HCT116 (cell line): ENCODE results near the gene PCNT. TPM values are rescaled to one million over a fixed set of nuclear protein-coding genes. Genes with fewer than 3 reads are reported as not detected.

Experiments used
- ATAC-seq: fragments of 200-7000 bp; cut with Tn5 transposase; 2 replicates; pipeline ENCODE4 v1.9.1; 2020; ENCODE audit warnings: mild to moderate bottlenecking, moderate library complexity
- BruUV-seq: library from RNA; stranded (reverse); fragments of 400-500 nt; replicated peaks from 2 replicates; lab custom pipeline; 2021; lab: Mats Ljungman, UMichigan
- CTCF ChIA-PET: fragments of 300-600 bp; sonication (Branson Sonifier 250); formaldehyde crosslinking; loops from one replicate; lab custom pipeline; 2021; ENCODE audit warnings: antibody characterized with exemption; lab: Charles Lee
- POLR2A ChIA-PET: fragments of 300-600, 350-600 bp; sonication (Branson Sonifier 250); formaldehyde crosslinking; loops from one replicate; lab custom pipeline; 2021; ENCODE audit warnings: antibody characterized with exemption; lab: Charles Lee
- RAD21 ChIA-PET, 2 experiments: fragments of 300-600 bp; sonication (Branson Sonifier 250); formaldehyde crosslinking; loops; one replicate each; lab custom pipeline; 2023; ENCODE audit warnings: low total read pairs in 2 of 2; ENCODE audit not compliant: uncharacterized antibody in 2 of 2, unreplicated experiment in 2 of 2, low non-redundant PET in 1 of 2; lab: Charles Lee
- DNase-seq: peaks from one replicate; pipeline ENCODE4 v3.0.0-alpha.2; 2010; ENCODE audit warnings: low read depth, low spot score
- H2AFZ ChIP-seq: fragments of 200-600 bp; shearing (Covaris generic), sonication (generic); 2 replicates; pipeline ENCODE4 v1.6.1; 2017; ENCODE audit warnings: low read depth, mixed run types, mixed read lengths, antibody characterized with exemption, low read length; ENCODE audit not compliant: poor library complexity, severe bottlenecking
- H3K27ac ChIP-seq: 2 replicates; pipeline ENCODE4 v1.5.1; 2012; ENCODE audit warnings: low read depth, low read length
- H3K27me3 ChIP-seq: fragments of 200-600 bp; sonication (generic); 2 replicates; pipeline ENCODE4 v1.6.1; 2016; ENCODE audit warnings: mixed run types, low read length, mixed read lengths; ENCODE audit not compliant: insufficient read depth
- H3K36me3 ChIP-seq, 2 experiments: fragments of 200-500 bp in 1 of 2; fragments of 200-600 bp in 1 of 2; sonication (Bioruptor generic) in 1 of 2; sonication (generic) in 1 of 2; 2 replicates each; pipeline versions ENCODE4 v1.5.1 to v1.6.1; 2014 to 2016; ENCODE audit warnings: low read length in 2 of 2, inconsistent platforms in 1 of 2, mixed read lengths in 1 of 2, mixed run types in 1 of 2; ENCODE audit not compliant: insufficient read depth in 2 of 2, control insufficient read depth in 1 of 2
- H3K4me1 ChIP-seq, 2 experiments: fragments of 200-600 bp in 1 of 2; sonication (generic) in 1 of 2; 2 replicates each; pipeline versions ENCODE4 v1.5.1 to v1.6.1; 2012 to 2017; ENCODE audit warnings: low read length in 2 of 2, inconsistent platforms in 1 of 2, mild to moderate bottlenecking in 1 of 2, mixed read lengths in 1 of 2, mixed run types in 1 of 2, moderate library complexity in 1 of 2; ENCODE audit not compliant: insufficient read depth in 2 of 2, control insufficient read depth in 1 of 2
- H3K4me2 ChIP-seq: fragments of 200-600 bp; sonication (generic); 2 replicates; pipeline ENCODE4 v1.6.1; 2017; ENCODE audit warnings: mixed run types, low read length, mixed read lengths
- H3K4me3 ChIP-seq, 2 experiments: fragments of 200-600 bp in 1 of 2; sonication (generic) in 1 of 2; replicated peaks in 1 of 2; 2 replicates each; pipeline ENCODE4 v1.5.1; 2011 to 2016; ENCODE audit warnings: low read length in 2 of 2, control low read depth in 1 of 2, low read depth in 1 of 2, mild to moderate bottlenecking in 1 of 2, mixed read lengths in 1 of 2, mixed run types in 1 of 2
- H3K79me2 ChIP-seq: fragments of 200-600 bp; sonication (generic); 2 replicates; pipeline ENCODE4 v1.6.1; 2017; ENCODE audit warnings: mild to moderate bottlenecking, mixed run types, low read length, moderate library complexity, mixed read lengths; ENCODE audit not compliant: insufficient read depth
- H3K9ac ChIP-seq: fragments of 200-600 bp; sonication (generic); 2 replicates; pipeline ENCODE4 v1.6.1; 2016; ENCODE audit warnings: low read length, mixed read lengths
- H3K9me2 ChIP-seq: fragments of 200-600 bp; sonication (generic), shearing (Covaris generic); 2 replicates; pipeline ENCODE4 v1.6.1; 2017; ENCODE audit warnings: mixed run types, mild to moderate bottlenecking, moderate library complexity; ENCODE audit not compliant: insufficient read depth
- H3K9me3 ChIP-seq, 2 experiments: fragments of 200-500 bp in 1 of 2; fragments of 200-600 bp in 1 of 2; sonication (Bioruptor generic) in 1 of 2; sonication (generic) in 1 of 2; 2 replicates each; pipeline ENCODE4 v1.6.1; 2014 to 2017; ENCODE audit warnings: low read length in 2 of 2, mixed read lengths in 2 of 2, inconsistent platforms in 1 of 2, low read depth in 1 of 2, mild to moderate bottlenecking in 1 of 2, mixed run types in 1 of 2, moderate library complexity in 1 of 2; ENCODE audit not compliant: control insufficient read depth in 1 of 2, insufficient read depth in 1 of 2
- H4K20me1 ChIP-seq: fragments of 200-600 bp; sonication (generic), shearing (Covaris generic); 2 replicates; pipeline ENCODE4 v1.6.1; 2017; ENCODE audit warnings: mixed run types, mild to moderate bottlenecking, moderate library complexity; ENCODE audit not compliant: insufficient read depth
- CBX3 ChIP-seq: IDR thresholded peaks from 2 replicates; pipeline ENCODE4 v1.6.1; 2012; ENCODE audit warnings: low read depth
- ELF1 ChIP-seq: IDR thresholded peaks from 2 replicates; pipeline ENCODE4 v1.6.1; 2012; ENCODE audit warnings: low read depth, borderline replicate concordance
- EZH2 ChIP-seq: fragments of 200-600 bp; sonication (generic); IDR thresholded peaks from 2 replicates; pipeline ENCODE4 v1.6.1; 2017; ENCODE audit warnings: antibody characterized with exemption, mixed run types
- EZH2phosphoT487 ChIP-seq: fragments of 200-600 bp; IDR thresholded peaks from 2 replicates; pipeline ENCODE4 v1.6.1; 2018; ENCODE audit warnings: antibody characterized with exemption, borderline replicate concordance
- FOSL1 ChIP-seq: IDR thresholded peaks from 2 replicates; pipeline ENCODE4 v1.6.1; 2012; ENCODE audit warnings: low read depth
- JUND ChIP-seq: IDR thresholded peaks from 2 replicates; pipeline ENCODE4 v1.6.1; 2012
- POLR2A ChIP-seq: IDR thresholded peaks from 2 replicates; pipeline ENCODE4 v1.7.0; 2011; ENCODE audit warnings: borderline replicate concordance; ENCODE audit not compliant: insufficient read depth, insufficient read length; ENCODE audit errors: extremely low read depth
- POLR2AphosphoS5 ChIP-seq: IDR thresholded peaks from 2 replicates; pipeline ENCODE4 v1.6.1; 2011; ENCODE audit warnings: mild to moderate bottlenecking, low read depth, low read length, moderate library complexity
- RAD21 ChIP-seq: IDR thresholded peaks from 2 replicates; pipeline ENCODE4 v1.6.1; 2012; ENCODE audit warnings: low read depth, mild to moderate bottlenecking
- SIN3A ChIP-seq: IDR thresholded peaks from 2 replicates; pipeline ENCODE4 v1.6.1; 2012; ENCODE audit warnings: low read depth
- SP1 ChIP-seq: IDR thresholded peaks from 2 replicates; pipeline ENCODE4 v1.6.1; 2012; ENCODE audit warnings: low read depth
- intact Hi-C: fragments of 100-400 bp; cut with micrococcal nuclease; formaldehyde crosslinking; loops from 2 replicates; pipeline ENCODE4 v1.10.0; 2022
- total RNA-seq: library from RNA; stranded (reverse); gene quantifications from one replicate; pipeline ENCODE4 v1.2.1, GENCODE V29; 2021; ENCODE audit not compliant: unreplicated experiment
- TF ChIP-seq, protein P1 (sequence below): IDR thresholded peaks from 2 replicates; pipeline ENCODE4 v1.6.1; 2012; ENCODE audit warnings: low read depth
- TF ChIP-seq, protein P2 (sequence below): IDR thresholded peaks from 2 replicates; pipeline ENCODE4 v1.6.1; 2012
- TF ChIP-seq, protein P3 (sequence below): IDR thresholded peaks from 2 replicates; pipeline ENCODE4 v1.6.1; 2012

The PCNT gene
- total RNA-seq, 1 experiment from 2014 or later: 43.6 TPM

DNA sequence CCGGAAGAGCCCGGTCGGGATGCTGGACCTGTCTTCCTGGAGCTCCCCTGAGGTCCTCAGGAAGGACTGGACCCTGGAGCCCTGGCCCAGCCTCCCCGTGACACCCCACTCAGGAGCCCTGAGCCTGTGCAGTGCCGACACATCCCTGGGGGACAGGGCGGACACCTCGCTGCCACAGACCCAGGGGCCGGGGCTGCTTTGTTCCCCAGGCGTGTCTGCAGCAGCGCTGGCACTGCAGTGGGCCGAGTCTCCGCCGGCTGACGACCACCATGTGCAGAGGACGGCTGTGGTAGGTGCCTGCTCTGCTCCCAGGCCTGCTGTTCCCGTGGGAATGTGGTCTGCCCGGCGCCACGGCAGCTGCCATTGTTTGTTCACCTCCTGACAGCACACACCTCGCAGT, 92.6 kb downstream of the PCNT start (continued):
- TF ChIP-seq, protein P1, sequence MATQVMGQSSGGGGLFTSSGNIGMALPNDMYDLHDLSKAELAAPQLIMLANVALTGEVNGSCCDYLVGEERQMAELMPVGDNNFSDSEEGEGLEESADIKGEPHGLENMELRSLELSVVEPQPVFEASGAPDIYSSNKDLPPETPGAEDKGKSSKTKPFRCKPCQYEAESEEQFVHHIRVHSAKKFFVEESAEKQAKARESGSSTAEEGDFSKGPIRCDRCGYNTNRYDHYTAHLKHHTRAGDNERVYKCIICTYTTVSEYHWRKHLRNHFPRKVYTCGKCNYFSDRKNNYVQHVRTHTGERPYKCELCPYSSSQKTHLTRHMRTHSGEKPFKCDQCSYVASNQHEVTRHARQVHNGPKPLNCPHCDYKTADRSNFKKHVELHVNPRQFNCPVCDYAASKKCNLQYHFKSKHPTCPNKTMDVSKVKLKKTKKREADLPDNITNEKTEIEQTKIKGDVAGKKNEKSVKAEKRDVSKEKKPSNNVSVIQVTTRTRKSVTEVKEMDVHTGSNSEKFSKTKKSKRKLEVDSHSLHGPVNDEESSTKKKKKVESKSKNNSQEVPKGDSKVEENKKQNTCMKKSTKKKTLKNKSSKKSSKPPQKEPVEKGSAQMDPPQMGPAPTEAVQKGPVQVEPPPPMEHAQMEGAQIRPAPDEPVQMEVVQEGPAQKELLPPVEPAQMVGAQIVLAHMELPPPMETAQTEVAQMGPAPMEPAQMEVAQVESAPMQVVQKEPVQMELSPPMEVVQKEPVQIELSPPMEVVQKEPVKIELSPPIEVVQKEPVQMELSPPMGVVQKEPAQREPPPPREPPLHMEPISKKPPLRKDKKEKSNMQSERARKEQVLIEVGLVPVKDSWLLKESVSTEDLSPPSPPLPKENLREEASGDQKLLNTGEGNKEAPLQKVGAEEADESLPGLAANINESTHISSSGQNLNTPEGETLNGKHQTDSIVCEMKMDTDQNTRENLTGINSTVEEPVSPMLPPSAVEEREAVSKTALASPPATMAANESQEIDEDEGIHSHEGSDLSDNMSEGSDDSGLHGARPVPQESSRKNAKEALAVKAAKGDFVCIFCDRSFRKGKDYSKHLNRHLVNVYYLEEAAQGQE: no peak
- TF ChIP-seq, protein P2, sequence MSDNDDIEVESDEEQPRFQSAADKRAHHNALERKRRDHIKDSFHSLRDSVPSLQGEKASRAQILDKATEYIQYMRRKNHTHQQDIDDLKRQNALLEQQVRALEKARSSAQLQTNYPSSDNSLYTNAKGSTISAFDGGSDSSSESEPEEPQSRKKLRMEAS: no peak
- TF ChIP-seq ELF1 (no peak), POLR2AphosphoS5 (no peak), SP1 (no peak), CBX3 (no peak), SIN3A (no peak), JUND (no peak)
- TF ChIP-seq, all 23 proteins: peak for 0

DNA sequence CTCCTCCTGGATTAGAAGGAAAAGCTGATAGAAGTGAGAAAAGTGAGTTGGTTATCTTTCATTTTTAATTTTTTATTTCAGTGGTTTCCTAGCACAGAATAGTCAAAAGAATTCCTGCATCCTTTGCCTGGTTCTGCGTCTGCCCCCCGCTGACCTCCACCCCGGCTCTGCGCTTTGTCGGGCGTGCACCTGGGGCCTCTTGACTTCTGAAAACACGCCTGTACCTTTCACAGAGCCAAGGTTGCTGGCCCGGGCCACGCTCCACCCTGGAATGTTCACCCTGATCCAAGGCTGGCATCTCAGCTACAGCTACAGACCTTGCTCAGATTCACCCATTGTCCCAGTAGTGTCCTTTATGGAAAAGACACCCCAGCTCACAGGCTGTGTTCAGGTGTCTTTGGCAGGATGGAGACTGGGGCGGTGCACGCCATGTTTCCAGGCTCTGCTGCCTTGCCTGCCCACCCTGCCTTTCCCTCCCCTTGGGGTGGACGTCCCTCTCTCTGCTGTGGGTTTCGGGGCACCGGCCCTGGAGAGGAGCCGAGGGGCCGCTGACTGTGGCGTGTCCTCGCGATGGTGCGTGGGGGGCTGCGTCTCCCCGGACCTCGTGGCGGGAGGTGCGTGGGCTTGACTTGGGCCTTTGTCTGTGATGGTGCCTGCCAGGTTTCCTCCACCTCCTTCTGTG, 94.5 kb downstream of the PCNT start:
- ATAC-seq: no peak

More for the DNA sequence above, 94.5 kb downstream of the PCNT start:
- POLR2A ChIA-PET: no interaction called here
- CTCF ChIA-PET: no interaction called here
- no peaks in the 10 kb centered on the region for H3K9me3 ChIP-seq
- DNase-seq: no peak
- no peak overlapping the region for H3K4me3 ChIP-seq
- RAD21 ChIA-PET: no interaction called here
- H3K4me1 ChIP-seq: no peaks in the 10 kb centered on the region
- H3K9me2 ChIP-seq: no peaks in the 10 kb centered on the region
- H4K20me1 ChIP-seq: no peaks in the 10 kb centered on the region
- no peaks in the 10 kb centered on the region for H3K79me2 ChIP-seq
- H3K27ac ChIP-seq: no peak overlapping the region
- H3K27me3 ChIP-seq: no peaks in the 10 kb centered on the region
- BruUV-seq: no TSS peak
- TF ChIP-seq FOSL1 (no peak), EZH2phosphoT487 (no peak), POLR2A (no peak), EZH2 (no peak), RAD21 (no peak)
- TF ChIP-seq, protein P3, sequence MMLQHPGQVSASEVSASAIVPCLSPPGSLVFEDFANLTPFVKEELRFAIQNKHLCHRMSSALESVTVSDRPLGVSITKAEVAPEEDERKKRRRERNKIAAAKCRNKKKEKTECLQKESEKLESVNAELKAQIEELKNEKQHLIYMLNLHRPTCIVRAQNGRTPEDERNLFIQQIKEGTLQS: no peak
- no peak overlapping the region for H3K9ac ChIP-seq
- intact Hi-C loops: no loop called here
- no peak overlapping the region for H3K4me2 ChIP-seq
- peaks cover 0 to 3% of the 10 kb centered on the region in 2 experiments; a peak in 3 of 4 replicates for H3K36me3 ChIP-seq
- H2AFZ ChIP-seq: no peak overlapping the region
